ENCODE measurements around the gene MCIDAS. TPM values are rescaled to one million over a fixed set of nuclear protein-coding genes. Genes with fewer than 3 reads are reported as not detected.

The MCIDAS gene
- total and polyA plus RNA-seq, 10 of the 15 experiments (the other 5 are each of a cell fraction or from before 2014, with no cell fraction given): not detected

DNA sequence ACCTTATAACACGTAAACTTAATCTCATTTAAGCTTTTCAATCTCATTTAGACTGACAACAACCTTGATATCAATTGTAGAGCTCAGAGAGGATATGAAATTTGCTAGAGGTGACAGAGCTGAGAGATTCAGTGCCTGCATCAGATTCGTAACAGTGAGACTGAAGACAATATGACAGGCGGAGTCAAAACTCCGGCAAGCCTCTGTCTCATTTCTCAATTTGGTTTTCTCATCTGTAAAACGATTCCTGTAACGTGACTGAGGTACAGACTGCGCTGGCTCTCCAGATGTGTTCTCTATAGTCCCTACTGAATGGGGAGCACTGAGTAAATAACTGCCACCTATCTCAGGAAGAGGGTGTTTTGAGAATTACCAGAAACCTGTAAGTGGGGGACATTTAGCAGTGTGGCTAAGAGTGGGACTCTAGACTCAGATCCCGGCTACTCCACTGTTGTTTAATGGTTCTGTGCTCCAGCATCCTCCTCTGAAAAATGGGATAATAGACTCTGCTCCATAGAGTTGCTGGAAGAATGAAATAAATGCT is 3.0 kb upstream of the MCIDAS start:
- 29% methylated on average over 8 of the region's 8 CpGs for WGBS (ENCODE audit: insufficient coverage, insufficient replicate concordance, low lambda C conversion rate, missing lambda C conversion rate)
- no peak overlapping the region for H3K4me3 ChIP-seq
- intact Hi-C loops (cut with micrococcal nuclease; ENCODE audit: unreplicated experiment) (no loop called here), in situ Hi-C loops (cut with MboI) (no loop called here)
- no TSS peak for BruUV-seq (replicated peaks)
- FAIRE-seq: no peak
- SMC1A ChIA-PET (ENCODE audit: uncharacterized antibody, unreplicated experiment): interaction anchor here (0.6 to 1.2 kb wide), 2 partner anchors 93 to 1571 kb away, joined by 3 read pairs; no protein-coding TSS in a partner anchor
- RAD21 ChIA-PET (ENCODE audit: unreplicated experiment): no interaction called here
- H3K27ac ChIP-seq (ENCODE audit: control insufficient read depth, insufficient read depth): no peak overlapping the region
- H3K36me3 ChIP-seq (ENCODE audit: control insufficient read depth in 2 of 2, insufficient read depth in 2 of 2, low read length in 1 of 2): no peaks in the 10 kb centered on the region
- no peak overlapping the region for H3K9ac ChIP-seq (ENCODE audit: control insufficient read depth, insufficient read depth, low read length)
- H4K20me1 ChIP-seq (ENCODE audit: control insufficient read depth, insufficient read depth): no peaks in the 10 kb centered on the region; the same call in 1 of the 2 replicates
- DNase-seq (ENCODE audit: low read depth, low spot score): no peak
- TF ChIP-seq CREM (IDR thresholded peaks at IDR 0.05; ENCODE audit: low read depth) (no peak), EP300 (IDR thresholded peaks at IDR 0.05; ENCODE audit: borderline replicate concordance in 1 of 2, control insufficient read depth in 1 of 2, low read depth in 2 of 2, low read length in 2 of 2) (no peak), TCF7 (IDR thresholded peaks at IDR 0.05; ENCODE audit: borderline replicate concordance) (no peak), SPI1 (IDR thresholded peaks at IDR 0.05; ENCODE audit: borderline replicate concordance, insufficient read depth, low read depth, low read length) (no peak), EZH2 (IDR thresholded peaks at IDR 0.05; ENCODE audit: borderline replicate concordance, control insufficient read depth, low read depth, low read length) (0 out of 2 replicates have a peak, but pooled peaks have one; percentile 57)
- no peak overlapping the region for H3K4me2 ChIP-seq (ENCODE audit: control insufficient read depth, insufficient read depth)
- H2AFZ ChIP-seq (ENCODE audit: control insufficient read depth, low read depth, low read length): no peak overlapping the region
- H3K4me1 ChIP-seq (ENCODE audit: control insufficient read depth, insufficient read depth, low read length): peaks cover 19% of the 10 kb centered on the region
- CTCF ChIA-PET: no interaction called here
- ATAC-seq: no peak
- POLR2A ChIA-PET: no interaction called here
- H3K27me3 ChIP-seq (replicated peaks in 1 of 2; ENCODE audit: control insufficient read depth in 2 of 2, insufficient read depth in 2 of 2, low read length in 1 of 2): peaks cover 39 to 49% of the 10 kb centered on the region in 2 experiments
- no peaks in the 10 kb centered on the region; the same call in 2 of the 3 replicates for H3K9me3 ChIP-seq (replicated peaks; ENCODE audit: control insufficient read depth, insufficient read depth, low read length)
- no peaks in the 10 kb centered on the region for H3K79me2 ChIP-seq (ENCODE audit: control insufficient read depth, insufficient read depth, low read length)
